HepG2 (cell line): ENCODE results near the gene RAB23. TPM values are rescaled to one million over a fixed set of nuclear protein-coding genes. Genes with fewer than 3 reads are reported as not detected.

ENCODE experiments used
- polyA plus RNA-seq, 8 experiments: library from polyadenylated mRNA; depleted of rRNA in 3 of 8; stranded (reverse) in 7 of 8; unstranded in 1 of 8; fragments of >200 nt; fragmentation: Illumina TruSeq in 4 of 8; extraction: Trizol in 4 of 8; gene quantifications; 2 replicates each; pipeline versions ENCODE4 v1.2.1 to v1.2.3, GENCODE V29; 2011 to 2016; ENCODE audit warnings: low read depth in 4 of 8, missing spikeins in 1 of 8, mixed read lengths in 1 of 8; ENCODE audit not compliant: insufficient read depth in 1 of 8
- total RNA-seq, 5 experiments: library from RNA; depleted of rRNA; stranded (reverse); fragments of >200 nt; fragmentation: Illumina TruSeq; extraction: Trizol; gene quantifications; 2 replicates each; pipeline ENCODE4 v1.2.3, GENCODE V29; 2016; ENCODE audit warnings: low read depth in 1 of 5

RAB23 gene
- total and polyA plus RNA-seq, 2 of the 13 experiments (the other 11 are each of a cell fraction or from before 2014, with no cell fraction given): 5.5 to 16.4 TPM

Other genes starting within 250 kb of the RAB23 start
- gene KIAA1586, start 175.6 kb downstream of the RAB23 start, total RNA-seq (2016; rRNA removed; fragmentation: Illumina TruSeq; extraction: Trizol): 16.9 and 24.7 TPM in 2 replicates
- gene KIAA1586, start 175.6 kb downstream of the RAB23 start, polyA plus RNA-seq (2011; rRNA removed): 4.2 and 5.5 TPM in 2 replicates
- 65.7 and 104 TPM in 2 replicates for gene ZNF451, start 132.1 kb downstream of the RAB23 start, total RNA-seq (2016; rRNA removed; fragmentation: Illumina TruSeq; extraction: Trizol)
- 26.8 and 32.1 TPM in 2 replicates for gene ZNF451, start 132.1 kb downstream of the RAB23 start, polyA plus RNA-seq (2011; rRNA removed)
- 15.1 and 23.0 TPM in 2 replicates for gene BAG2, start 50.0 kb downstream of the RAB23 start, total RNA-seq (2016; rRNA removed; fragmentation: Illumina TruSeq; extraction: Trizol)
- 4.3 and 5.7 TPM in 2 replicates for gene BAG2, start 50.0 kb downstream of the RAB23 start, polyA plus RNA-seq (2011; rRNA removed)
- gene PRIM2, start 95.3 kb upstream of the RAB23 start, total RNA-seq (2016; rRNA removed; fragmentation: Illumina TruSeq; extraction: Trizol): 52.7 and 70.0 TPM in 2 replicates
- gene PRIM2, start 95.3 kb upstream of the RAB23 start, polyA plus RNA-seq (2011; rRNA removed): 4.9 and 8.0 TPM in 2 replicates